GM21381 (cell line): ENCODE measurements around the gene CLK3.
"Not testable (repeated sequence)": the region's sequence is repeated elsewhere in the genome, so short reads cannot be mapped to it uniquely, and the experiment has no call there.

Source experiments
- ATAC-seq: cut with Tn5 transposase; IDR thresholded peaks from one replicate; pipeline ENCODE4 v1.9.1; 2021; ENCODE audit warnings: mild to moderate bottlenecking, moderate library complexity; ENCODE audit not compliant: unreplicated experiment

The CLK3 gene

GRCh38 chr15:74620636-74621545, 5.3 kb downstream of the CLK3 start:
- no peak for ATAC-seq

- ATAC-seq, result no peak
Observed at GRCh38 chr15:74621546-74621920, 5.9 kb downstream of the CLK3 start.

GRCh38 chr15:74621936-74622335, 6.3 kb downstream of the CLK3 start:
- no peak for ATAC-seq

- no peak for ATAC-seq
Observed at GRCh38 chr15:74622758-74623157, 7.1 kb downstream of the CLK3 start.

GRCh38 chr15:74624020-74624602, 8.5 kb downstream of the CLK3 start:
- no peak for ATAC-seq

- ATAC-seq, result no peak
Observed at GRCh38 chr15:74625693-74626092, 10.1 kb downstream of the CLK3 start.

GRCh38 chr15:74626336-74626735, 10.7 kb downstream of the CLK3 start:
- ATAC-seq, result no peak

GRCh38 chr15:74626752-74627692, 11.4 kb downstream of the CLK3 start:
- ATAC-seq, result peak; percentile 44

- ATAC-seq, result no peak
Observed at GRCh38 chr15:74627766-74628165, 12.1 kb downstream of the CLK3 start.

GRCh38 chr15:74628199-74628598, 12.6 kb downstream of the CLK3 start:
- no peak for ATAC-seq

GRCh38 chr15:74628949-74629348, 13.3 kb downstream of the CLK3 start:
- ATAC-seq, result no peak

GRCh38 chr15:74629696-74630095, 14.1 kb downstream of the CLK3 start:
- ATAC-seq, result not testable (repeated sequence)

- ATAC-seq, result no peak
Observed at GRCh38 chr15:74630284-74631086, 14.8 kb downstream of the CLK3 start.

- ATAC-seq, result no peak
Observed at GRCh38 chr15:74631087-74631385, 15.4 kb downstream of the CLK3 start.

- ATAC-seq, result no peak
Observed at GRCh38 chr15:74631408-74631807, 15.8 kb downstream of the CLK3 start.

GRCh38 chr15:74631935-74632560, 16.4 kb downstream of the CLK3 start:
- ATAC-seq, result no peak

GRCh38 chr15:74632601-74633000, 17.0 kb downstream of the CLK3 start:
- ATAC-seq, result no peak

GRCh38 chr15:74633781-74634180, 18.1 kb downstream of the CLK3 start:
- no peak for ATAC-seq

- ATAC-seq, result no peak
Observed at GRCh38 chr15:74635228-74635627, 19.6 kb downstream of the CLK3 start.

- no peak for ATAC-seq
Observed at GRCh38 chr15:74636984-74637383, 21.3 kb downstream of the CLK3 start.
